MM.1S (cell line): ENCODE measurements around the gene SCNN1G.

Experiments
- DNase-seq: peaks from one replicate; pipeline ENCODE4 v3.0.0-alpha.2; 2015
- H2AFZ ChIP-seq: fragments of 300-600 bp; sonication (generic); 2 replicates; pipeline ENCODE4 v1.6.0; 2016; ENCODE audit warnings: antibody characterized with exemption, low read length
- H3F3A ChIP-seq: fragments of 300-600 bp; sonication (generic); 2 replicates; pipeline ENCODE4 v1.6.1; 2016; ENCODE audit warnings: mild to moderate bottlenecking, antibody characterized with exemption, low read length, moderate library complexity, mixed read lengths; ENCODE audit not compliant: insufficient read depth
- H3K27ac ChIP-seq: fragments of 300-600 bp; sonication (generic); 2 replicates; pipeline ENCODE4 v1.5.1; 2016; ENCODE audit warnings: mild to moderate bottlenecking, low read length
- H3K27me3 ChIP-seq: fragments of 300-600 bp; sonication (generic); replicated peaks from 2 replicates; pipeline ENCODE4 v1.6.0; 2016; ENCODE audit warnings: low read length; ENCODE audit not compliant: insufficient read depth
- H3K36me3 ChIP-seq: fragments of 300-600 bp; sonication (generic); replicated peaks from 2 replicates; pipeline ENCODE4 v1.6.1; 2016; ENCODE audit warnings: mild to moderate bottlenecking, low read length, mixed read lengths; ENCODE audit not compliant: insufficient read depth
- H3K4me1 ChIP-seq: fragments of 300-600 bp; sonication (generic); 2 replicates; pipeline ENCODE4 v1.6.1; 2016; ENCODE audit warnings: low read length, mixed read lengths
- H3K4me2 ChIP-seq: fragments of 300-600 bp; sonication (generic); 2 replicates; pipeline ENCODE4 v1.6.0; 2016; ENCODE audit warnings: low read depth, low read length
- H3K4me3 ChIP-seq: fragments of 300-600 bp; sonication (generic); 2 replicates; pipeline ENCODE4 v1.5.1; 2016; ENCODE audit warnings: low read length, mixed read lengths
- H3K79me2 ChIP-seq: fragments of 300-600 bp; sonication (generic); 2 replicates; pipeline ENCODE4 v1.6.1; 2016; ENCODE audit warnings: mixed run types, low read length, mixed read lengths
- H3K9ac ChIP-seq: fragments of 300-600 bp; sonication (generic); 2 replicates; pipeline ENCODE4 v1.6.1; 2016; ENCODE audit warnings: low read length, mixed read lengths
- H3K9me2 ChIP-seq: fragments of 300-600 bp; sonication (generic); replicated peaks from 2 replicates; pipeline ENCODE4 v1.6.1; 2016; ENCODE audit warnings: mild to moderate bottlenecking, low read length, mixed read lengths; ENCODE audit not compliant: insufficient read depth
- H3K9me3 ChIP-seq: fragments of 300-600 bp; sonication (generic); replicated peaks from 2 replicates; pipeline ENCODE4 v1.6.1; 2016; ENCODE audit warnings: mild to moderate bottlenecking, low read length, mixed read lengths; ENCODE audit not compliant: insufficient read depth
- H4K20me1 ChIP-seq: fragments of 300-600 bp; sonication (generic); 2 replicates; pipeline ENCODE4 v1.6.1; 2016; ENCODE audit warnings: mild to moderate bottlenecking, low read length, moderate library complexity, mixed read lengths; ENCODE audit not compliant: insufficient read depth
- CTCF ChIP-seq: fragments of 300-600 bp; sonication (generic); IDR thresholded peaks from 2 replicates; pipeline ENCODE4 v1.5.1; 2016; ENCODE audit warnings: antibody characterized with exemption, low read length, mixed read lengths
- EZH2 ChIP-seq: fragments of 300-600 bp; sonication (generic); optimal IDR thresholded peaks from 2 replicates; pipeline ENCODE3; 2017; ENCODE audit warnings: low read depth, mild to moderate bottlenecking, antibody characterized with exemption, low read length, mixed read lengths
- EZH2phosphoT487 ChIP-seq: fragments of 300-600 bp; sonication (generic); IDR thresholded peaks from 2 replicates; pipeline ENCODE4 v1.6.1; 2018; ENCODE audit warnings: antibody characterized with exemption, low read length

SCNN1G gene

GRCh38 chr16:23186171-23186570, 3.6 kb downstream of the SCNN1G start:
- no peak overlapping the region for H3K4me3 ChIP-seq
- H3K9me3 ChIP-seq = no peaks in the 10 kb centered on the region
- H2AFZ ChIP-seq = no peak overlapping the region
- H3K9me2 ChIP-seq = no peaks in the 10 kb centered on the region
- H3F3A ChIP-seq = no peaks in the 10 kb centered on the region
- H4K20me1 ChIP-seq = no peaks in the 10 kb centered on the region
- H3K36me3 ChIP-seq = no peaks in the 10 kb centered on the region
- TF ChIP-seq EZH2phosphoT487 (no peak), EZH2 (no peak), CTCF (no peak)
- no peaks in the 10 kb centered on the region for H3K27me3 ChIP-seq
- no peak overlapping the region for H3K27ac ChIP-seq
- H3K79me2 ChIP-seq = peaks cover 27% of the 10 kb centered on the region
- no peak for DNase-seq
- H3K4me2 ChIP-seq = no peak overlapping the region
- no peak overlapping the region for H3K9ac ChIP-seq
- peaks cover 8% of the 10 kb centered on the region; the same call in 1 of the 2 replicates for H3K4me1 ChIP-seq

- Histone ChIP-seq H3K9me3 (no peaks in the 10 kb centered on the region), H3F3A (no peaks in the 10 kb centered on the region), H3K9me2 (no peaks in the 10 kb centered on the region), H3K27me3 (no peaks in the 10 kb centered on the region), H4K20me1 (no peaks in the 10 kb centered on the region), H3K4me2 (no peak overlapping the region), H3K9ac (no peak overlapping the region), H3K4me3 (no peak overlapping the region), H3K79me2 (peaks cover 27% of the 10 kb centered on the region), H2AFZ (no peak overlapping the region), H3K27ac (no peak overlapping the region), H3K36me3 (no peaks in the 10 kb centered on the region), H3K4me1 (0 out of 2 replicates have a peak, but pooled peaks cover 5% of the 10 kb centered on the region)
- TF ChIP-seq CTCF = no peak
- no peak for TF ChIP-seq EZH2
- TF ChIP-seq EZH2phosphoT487 = no peak
- no peak for DNase-seq
These were observed 4.8 kb downstream of the SCNN1G start for GRCh38 chr16:23187341-23187740.

- Histone ChIP-seq H3K27me3 (no peaks in the 10 kb centered on the region), H3K4me2 (no peak overlapping the region), H3K4me1 (0 out of 2 replicates have a peak, but pooled peaks cover 5% of the 10 kb centered on the region), H3K9me2 (no peaks in the 10 kb centered on the region), H3K4me3 (no peak overlapping the region), H3K79me2 (peaks cover 14% of the 10 kb centered on the region), H3K9me3 (no peaks in the 10 kb centered on the region), H2AFZ (no peak overlapping the region), H3K27ac (no peak overlapping the region), H3K9ac (no peak overlapping the region), H3F3A (no peaks in the 10 kb centered on the region), H4K20me1 (no peaks in the 10 kb centered on the region), H3K36me3 (no peaks in the 10 kb centered on the region)
- no peak for DNase-seq
- no peak for TF ChIP-seq EZH2
- no peak for TF ChIP-seq CTCF
- TF ChIP-seq EZH2phosphoT487 = no peak
These were observed 6.4 kb downstream of the SCNN1G start for GRCh38 chr16:23188911-23189310.
